RWPE2 (cell line): ENCODE data around the gene YBEY.

Experiments
- ATAC-seq: fragments of 200-7000 bp; cut with Tn5 transposase; 3 replicates; pipeline ENCODE4 v1.9.1; 2021; ENCODE audit warnings: low read depth
- DNase-seq: peaks from one replicate; pipeline ENCODE4 v3.0.0-alpha.2; 2020; ENCODE audit warnings: low spot score
- H3K27ac ChIP-seq: fragments of 450-650 bp; 2 replicates; pipeline ENCODE4 v1.5.1; 2017; ENCODE audit warnings: mild to moderate bottlenecking; ENCODE audit not compliant: poor library complexity, severe bottlenecking
- H3K27me3 ChIP-seq: fragments of 250-450 bp; sonication (Bioruptor Pico); 2 replicates; pipeline ENCODE4 v1.5.1; 2021; ENCODE audit warnings: mild to moderate bottlenecking, moderate library complexity; ENCODE audit not compliant: insufficient read depth, poor library complexity, severe bottlenecking
- H3K36me3 ChIP-seq: fragments of 250-450 bp; sonication (Bioruptor Pico); 2 replicates; pipeline ENCODE4 v1.5.1; 2020; ENCODE audit warnings: low read depth, mild to moderate bottlenecking, moderate library complexity
- H3K4me1 ChIP-seq: fragments of 250-450 bp; sonication (Bioruptor Pico); 2 replicates; pipeline ENCODE4 v1.5.1; 2021; ENCODE audit warnings: mild to moderate bottlenecking, moderate library complexity; ENCODE audit not compliant: insufficient read depth, poor library complexity, severe bottlenecking
- H3K4me3 ChIP-seq: fragments of 250-450 bp; sonication (Bioruptor Pico); 2 replicates; pipeline ENCODE4 v1.5.1; 2021; ENCODE audit warnings: mild to moderate bottlenecking, moderate library complexity; ENCODE audit not compliant: severe bottlenecking
- H3K9me3 ChIP-seq: fragments of 250-450 bp; sonication (Bioruptor Pico); 2 replicates; pipeline ENCODE4 v1.5.1; 2021; ENCODE audit warnings: mild to moderate bottlenecking, moderate library complexity; ENCODE audit not compliant: severe bottlenecking
- CTCF ChIP-seq: fragments of 450-650 bp; IDR thresholded peaks from one replicate; pipeline ENCODE4 v1.5.1; 2017; ENCODE audit warnings: mild to moderate bottlenecking, moderate library complexity; ENCODE audit not compliant: poor library complexity, severe bottlenecking

The YBEY gene

GRCh38 chr21:46266946-46267345 is 19.2 kb upstream of the YBEY start:
- Histone ChIP-seq H3K4me1 (no peaks in the 10 kb centered on the region), H3K36me3 (peaks cover 82% of the 10 kb centered on the region), H3K27me3 (no peaks in the 10 kb centered on the region), H3K4me3 (no peak overlapping the region), H3K27ac (no peak overlapping the region), H3K9me3 (no peaks in the 10 kb centered on the region)
- TF ChIP-seq CTCF = no peak
- ATAC-seq (no peak), DNase-seq (no peak)

- ATAC-seq (no peak), DNase-seq (no peak)
- Histone ChIP-seq H3K9me3 (no peaks in the 10 kb centered on the region), H3K27me3 (no peaks in the 10 kb centered on the region), H3K4me1 (no peaks in the 10 kb centered on the region), H3K27ac (no peak overlapping the region), H3K4me3 (no peak overlapping the region), H3K36me3 (peaks cover 86% of the 10 kb centered on the region)
- TF ChIP-seq CTCF = no peak
These were observed 17.8 kb upstream of the YBEY start for GRCh38 chr21:46268371-46268770.

- H3K4me3 ChIP-seq = no peak overlapping the region
- H3K27ac ChIP-seq = no peak overlapping the region
- no peak for TF ChIP-seq CTCF
- DNase-seq (no peak), ATAC-seq (no peak)
- H3K27me3 ChIP-seq = no peaks in the 10 kb centered on the region
- H3K36me3 ChIP-seq = peaks cover 95% of the 10 kb centered on the region
- H3K9me3 ChIP-seq = no peaks in the 10 kb centered on the region
- no peaks in the 10 kb centered on the region for H3K4me1 ChIP-seq
These were observed 16.7 kb upstream of the YBEY start for GRCh38 chr21:46269466-46269865.

- DNase-seq = no peak
- Histone ChIP-seq H3K27me3 (no peaks in the 10 kb centered on the region), H3K4me1 (no peaks in the 10 kb centered on the region), H3K36me3 (peaks cover 99% of the 10 kb centered on the region), H3K9me3 (no peaks in the 10 kb centered on the region), H3K27ac (no peak overlapping the region), H3K4me3 (no peak overlapping the region)
- no peak for ATAC-seq
- TF ChIP-seq CTCF = no peak
These were observed 12.8 kb upstream of the YBEY start for GRCh38 chr21:46273341-46273740.

GRCh38 chr21:46274797-46275390 is 11.2 kb upstream of the YBEY start:
- Histone ChIP-seq H3K9me3 (no peaks in the 10 kb centered on the region), H3K36me3 (peaks cover 98% of the 10 kb centered on the region), H3K4me1 (no peaks in the 10 kb centered on the region), H3K27me3 (no peaks in the 10 kb centered on the region), H3K4me3 (no peak overlapping the region), H3K27ac (no peak overlapping the region)
- DNase-seq (no peak), ATAC-seq (no peak)
- TF ChIP-seq CTCF = no peak
